HepG2 (cell line): ENCODE measurements around the gene ICAM3. TPM values are rescaled to one million over a fixed set of nuclear protein-coding genes. Genes with fewer than 3 reads are reported as not detected.

Source experiments
- ATAC-seq: fragments of 200-7000 bp; cut with Tn5 transposase; 3 replicates; pipeline ENCODE4 v1.9.1; 2020; ENCODE audit warnings: mild to moderate bottlenecking, moderate library complexity
- BruUV-seq: library from RNA; stranded (reverse); fragments of 400-500 nt; replicated peaks from 2 replicates; lab custom pipeline; 2021; lab: Mats Ljungman, UMichigan
- CTCF ChIA-PET: fragments of 300-600 bp; formaldehyde crosslinking; extraction: SDS; loops from one replicate; lab custom pipeline; 2021; ENCODE audit warnings: low total read pairs, inconsistent platforms, low intra/inter-chr PET ratio; lab: Yijun Ruan, JAX
- POLR2A ChIA-PET: fragments of 350-600 bp; sonication (Branson Sonifier 250); formaldehyde crosslinking; loops from one replicate; lab custom pipeline; 2020; ENCODE audit warnings: antibody characterized with exemption, inconsistent platforms; lab: Yijun Ruan, JAX
- DNase-seq: peaks from one replicate; pipeline ENCODE4 v3.0.0-alpha.2; 2015; ENCODE audit warnings: low spot score
- FAIRE-seq: peaks from 3 replicates; lab custom pipeline; 2011; peaks lifted over from hg19 to GRCh38; lab: Jason Lieb, UNC
- H2AFZ ChIP-seq: one replicate; pipeline ENCODE4 v1.6.1; 2011; ENCODE audit warnings: low read length, inconsistent platforms
- H3K27ac ChIP-seq: fragments of 300-600 bp; 3 replicates; pipeline ENCODE4 v1.8.0; 2011; ENCODE audit warnings: mixed run types, mild to moderate bottlenecking, mixed read lengths, low read length, inconsistent platforms; ENCODE audit not compliant: insufficient read depth; ENCODE audit errors: extremely low read length
- H3K27me3 ChIP-seq, 2 experiments: fragments of 200-600 bp in 1 of 2; 2 replicates in 1 of 2; 3 replicates in 1 of 2; pipeline versions ENCODE4 v1.6.0 to v1.8.0; 2011; ENCODE audit warnings: low read length in 2 of 2, mild to moderate bottlenecking in 2 of 2, moderate library complexity in 2 of 2, inconsistent platforms in 1 of 2; ENCODE audit not compliant: insufficient read depth in 2 of 2, control insufficient read depth in 1 of 2
- H3K36me3 ChIP-seq, 2 experiments: fragments of 200-600 bp in 1 of 2; replicated peaks in 1 of 2; 2 replicates in 1 of 2; 3 replicates in 1 of 2; pipeline versions ENCODE4 v1.5.1 to v1.8.0; 2011; ENCODE audit warnings: low read length in 2 of 2, inconsistent platforms in 1 of 2; ENCODE audit not compliant: insufficient read depth in 2 of 2, control insufficient read depth in 1 of 2
- H3K4me1 ChIP-seq: 2 replicates; pipeline ENCODE4 v1.5.1; 2012; ENCODE audit warnings: low read length, inconsistent platforms; ENCODE audit not compliant: insufficient read depth
- H3K4me2 ChIP-seq: 2 replicates; pipeline ENCODE4 v1.6.0; 2011; ENCODE audit warnings: low read depth, low read length, inconsistent platforms
- H3K4me3 ChIP-seq, 3 experiments: fragments of 200-600 bp in 1 of 3; sonication (generic), shearing (Covaris generic) in 1 of 3; replicated peaks in 1 of 3; 2 replicates each; pipeline ENCODE4 v1.5.1; 2011 to 2016; ENCODE audit warnings: low read length in 3 of 3, inconsistent platforms in 2 of 3, low read depth in 2 of 3, mild to moderate bottlenecking in 2 of 3, control low read depth in 1 of 3, mixed read lengths in 1 of 3; ENCODE audit not compliant: insufficient read depth in 1 of 3
- H3K79me2 ChIP-seq: one replicate; pipeline ENCODE4 v1.6.1; 2011; ENCODE audit warnings: low read length, inconsistent platforms; ENCODE audit not compliant: insufficient read depth
- H3K9ac ChIP-seq: 2 replicates; pipeline ENCODE4 v1.6.0; 2011; ENCODE audit warnings: mild to moderate bottlenecking, low read depth, low read length, inconsistent platforms; ENCODE audit not compliant: insufficient read depth
- H3K9me3 ChIP-seq: 2 replicates; pipeline ENCODE4 v1.5.1; 2012; ENCODE audit warnings: mild to moderate bottlenecking, low read length
- H4K20me1 ChIP-seq: 2 replicates; pipeline ENCODE4 v1.6.0; 2011; ENCODE audit warnings: inconsistent platforms, mild to moderate bottlenecking, low read length, moderate library complexity; ENCODE audit not compliant: insufficient read depth
- CCDC6 ChIP-seq: sonication (generic); formaldehyde crosslinking; IDR thresholded peaks from 2 replicates; pipeline ENCODE4 v1.8.1; 2022; ENCODE audit warnings: mild to moderate bottlenecking, missing genetic modification reagents, moderate library complexity
- EED ChIP-seq: sonication (generic); formaldehyde crosslinking; IDR thresholded peaks from 2 replicates; pipeline ENCODE4 v1.5.0; 2020; ENCODE audit warnings: mild to moderate bottlenecking, missing genetic modification reagents
- GABPA ChIP-seq, 2 experiments: IDR thresholded peaks; 2 replicates each; pipeline ENCODE4 v1.6.1; 2011 to 2016; ENCODE audit warnings: low read depth in 2 of 2, low read length in 1 of 2, missing biosample characterization in 1 of 2, missing genetic modification characterization in 1 of 2
- HNF4G ChIP-seq, 2 experiments: sonication (generic) in 1 of 2; formaldehyde crosslinking in 1 of 2; IDR thresholded peaks; 2 replicates each; pipeline versions ENCODE4 v1.4.0 to v1.6.1; 2011 to 2020; ENCODE audit warnings: borderline replicate concordance in 2 of 2, low read depth in 2 of 2, mild to moderate bottlenecking in 2 of 2, low read length in 1 of 2, missing genetic modification reagents in 1 of 2, moderate library complexity in 1 of 2
- MTA1 ChIP-seq: sonication (generic); formaldehyde crosslinking; IDR thresholded peaks from 2 replicates; pipeline ENCODE4 v1.4.0; 2020; ENCODE audit warnings: missing genetic modification reagents, mild to moderate bottlenecking, borderline replicate concordance
- NFKBIZ ChIP-seq: IDR thresholded peaks from 2 replicates; pipeline ENCODE4 v1.6.1; 2018; ENCODE audit warnings: missing genetic modification reagents, missing compliant biosample characterization
- NR3C1 ChIP-seq: sonication (generic); formaldehyde crosslinking; IDR thresholded peaks from 2 replicates; pipeline ENCODE4 v1.4.0; 2020; ENCODE audit warnings: missing genetic modification reagents
- NRL ChIP-seq: sonication (generic); formaldehyde crosslinking; IDR thresholded peaks from 2 replicates; pipeline ENCODE4 v1.5.0; 2020; ENCODE audit warnings: missing genetic modification reagents, mild to moderate bottlenecking, moderate library complexity, borderline replicate concordance
- RBFOX2 ChIP-seq: fragments of 200-400 bp; formaldehyde crosslinking; IDR thresholded peaks from 2 replicates; pipeline ENCODE4 v1.6.1; 2017; ENCODE audit warnings: low read depth, mild to moderate bottlenecking, low read length
- RFXAP ChIP-seq: sonication (generic); formaldehyde crosslinking; IDR thresholded peaks from 2 replicates; pipeline ENCODE4 v1.4.0; 2020; ENCODE audit warnings: missing genetic modification reagents, borderline replicate concordance
- TFAP4 ChIP-seq: sonication (generic); IDR thresholded peaks from 2 replicates; pipeline ENCODE4 v1.6.1; 2016; ENCODE audit warnings: low read depth, borderline replicate concordance
- TGIF2 ChIP-seq: IDR thresholded peaks from 2 replicates; pipeline ENCODE4 v1.6.1; 2016; ENCODE audit warnings: control low read depth, missing compliant biosample characterization
- ZBTB46 ChIP-seq: sonication (generic); formaldehyde crosslinking; IDR thresholded peaks from 2 replicates; pipeline ENCODE4 v1.4.0; 2020; ENCODE audit warnings: mild to moderate bottlenecking, missing genetic modification reagents, borderline replicate concordance
- ZNF317 ChIP-seq: sonication (generic); formaldehyde crosslinking; IDR thresholded peaks from 2 replicates; pipeline ENCODE4 v1.5.0; 2020; ENCODE audit warnings: mild to moderate bottlenecking, missing genetic modification reagents
- ZNF564 ChIP-seq: sonication (generic); formaldehyde crosslinking; IDR thresholded peaks from 2 replicates; pipeline ENCODE4 v1.8.1; 2023; ENCODE audit warnings: mild to moderate bottlenecking, missing genetic modification reagents
- ZNF781 ChIP-seq: sonication (generic); formaldehyde crosslinking; IDR thresholded peaks from 2 replicates; pipeline ENCODE4 v1.5.1; 2020; ENCODE audit warnings: borderline replicate concordance, mild to moderate bottlenecking, missing genetic modification reagents; ENCODE audit errors: not compliant biosample characterization
- ZZZ3 ChIP-seq: sonication (generic); formaldehyde crosslinking; IDR thresholded peaks from 2 replicates; pipeline ENCODE4 v1.4.0; 2020; ENCODE audit warnings: missing genetic modification reagents, mild to moderate bottlenecking, borderline replicate concordance
- WGBS: methylation state at CpG from one replicate; pipeline ENCODE4 v1.1.6; 2017; ENCODE audit warnings: low lambda C conversion rate; 5-methylcytosine and 5-hydroxymethylcytosine counted together
- in situ Hi-C: cut with HindIII; loops from 2 replicates; pipeline ENCODE4 v1.10.0; 2017; ENCODE audit warnings: low pct_unique_long_range_greater_than_20kb; ENCODE audit not compliant: extremely low pct_ligation_motif_present
- intact Hi-C: fragments of 100-400 bp; cut with micrococcal nuclease; formaldehyde crosslinking; loops from one replicate; pipeline ENCODE4 v1.10.0; 2022; ENCODE audit not compliant: unreplicated experiment
- polyA plus RNA-seq, 8 experiments: library from polyadenylated mRNA; depleted of rRNA in 3 of 8; stranded (reverse) in 7 of 8; unstranded in 1 of 8; fragments of >200 nt; fragmentation: Illumina TruSeq in 4 of 8; extraction: Trizol in 4 of 8; gene quantifications; 2 replicates each; pipeline versions ENCODE4 v1.2.1 to v1.2.3, GENCODE V29; 2011 to 2016; ENCODE audit warnings: low read depth in 4 of 8, missing spikeins in 1 of 8, mixed read lengths in 1 of 8; ENCODE audit not compliant: insufficient read depth in 1 of 8
- total RNA-seq, 5 experiments: library from RNA; depleted of rRNA; stranded (reverse); fragments of >200 nt; fragmentation: Illumina TruSeq; extraction: Trizol; gene quantifications; 2 replicates each; pipeline ENCODE4 v1.2.3, GENCODE V29; 2016; ENCODE audit warnings: low read depth in 1 of 5
- TF ChIP-seq, protein P1 (sequence below): sonication (generic); formaldehyde crosslinking; IDR thresholded peaks from 2 replicates; pipeline ENCODE4 v1.8.1; 2023; ENCODE audit warnings: mild to moderate bottlenecking, missing genetic modification reagents

The ICAM3 gene
- total and polyA plus RNA-seq, 2 of the 13 experiments (the other 11 are each of a cell fraction or from before 2014, with no cell fraction given): 14.1 to 21.0 TPM

GRCh38 chr19:10333758-10334587, 5.5 kb downstream of the ICAM3 start:
- Histone ChIP-seq H3K9me3 (no peaks in the 10 kb centered on the region), H3K27me3 (peaks cover 0 to 3% of the 10 kb centered on the region in 2 experiments; a peak in 1 of 5 replicates), H3K79me2 (peaks cover 37% of the 10 kb centered on the region), H3K4me1 (peaks cover 45% of the 10 kb centered on the region), H3K4me2 (peak overlapping the region; percentile 98), H3K4me3 (peak overlapping the region; percentile 77 to 89 (median 86)), H3K9ac (peak overlapping the region; percentile 81), H3K36me3 (peaks cover 13 to 20% of the 10 kb centered on the region in 2 experiments), H3K27ac (peak overlapping the region; percentile 95), H4K20me1 (peaks cover 12% of the 10 kb centered on the region; the same call in 1 of the 2 replicates), H2AFZ (no peak overlapping the region)
- ATAC-seq (peak; percentile 8), DNase-seq (no peak), FAIRE-seq (no peak)
- POLR2A ChIA-PET: interaction anchor here (0.5 to 6.9 kb wide), 25 partner anchors 9 to 502 kb away, joined by 3 to 79 read pairs (median 4); partner anchors contain the start of genes CDC37, FDX2, ICAM1 and ICAM4
- TSS peak; percentile 81 for BruUV-seq
- in situ Hi-C loops (no loop called here), intact Hi-C loops (loop anchor here (2.0 kb wide), 2 partner anchors 41 to 65 kb away; no protein-coding TSS in a partner anchor)
- 0% methylated on average over 9 of the region's 44 CpGs for WGBS
- CTCF ChIA-PET: interaction anchor here (0.8 kb wide), 1 partner anchor 55 kb away, joined by 3 read pairs; no protein-coding TSS in a partner anchor
- no peak; the same call in 1 of the 2 replicates for TF ChIP-seq CCDC6 (CRISPR knock-in tag)
- 0 out of 2 replicates have a peak, but pooled peaks have one; percentile 5 for TF ChIP-seq TFAP4
- TF ChIP-seq GABPA (IDR thresholded peaks at IDR 0.05; ENCODE audit: low read depth, low read length): no peak
- no peak for TF ChIP-seq GABPA (CRISPR knock-in tag; IDR thresholded peaks at IDR 0.05; ENCODE audit: low read depth)
- TF ChIP-seq MTA1: no peak
- TF ChIP-seq, protein P1, sequence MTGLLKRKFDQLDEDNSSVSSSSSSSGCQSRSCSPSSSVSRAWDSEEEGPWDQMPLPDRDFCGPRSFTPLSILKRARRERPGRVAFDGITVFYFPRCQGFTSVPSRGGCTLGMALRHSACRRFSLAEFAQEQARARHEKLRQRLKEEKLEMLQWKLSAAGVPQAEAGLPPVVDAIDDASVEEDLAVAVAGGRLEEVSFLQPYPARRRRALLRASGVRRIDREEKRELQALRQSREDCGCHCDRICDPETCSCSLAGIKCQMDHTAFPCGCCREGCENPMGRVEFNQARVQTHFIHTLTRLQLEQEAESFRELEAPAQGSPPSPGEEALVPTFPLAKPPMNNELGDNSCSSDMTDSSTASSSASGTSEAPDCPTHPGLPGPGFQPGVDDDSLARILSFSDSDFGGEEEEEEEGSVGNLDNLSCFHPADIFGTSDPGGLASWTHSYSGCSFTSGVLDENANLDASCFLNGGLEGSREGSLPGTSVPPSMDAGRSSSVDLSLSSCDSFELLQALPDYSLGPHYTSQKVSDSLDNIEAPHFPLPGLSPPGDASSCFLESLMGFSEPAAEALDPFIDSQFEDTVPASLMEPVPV (CRISPR knock-in tag): no peak
- 0 out of 2 replicates have a peak, but pooled peaks have one; percentile 4 for TF ChIP-seq NRL
- no peak for TF ChIP-seq ZBTB46 (CRISPR knock-in tag)
- no peak for TF ChIP-seq NFKBIZ (CRISPR knock-in tag)
- peak; percentile 45; the same call in 1 of the 2 replicates for TF ChIP-seq ZNF317 (CRISPR knock-in tag)
- TF ChIP-seq EED (CRISPR knock-in tag): no peak
- no peak for TF ChIP-seq ZZZ3 (CRISPR knock-in tag)
- no peak for TF ChIP-seq RBFOX2
- no peak for TF ChIP-seq NR3C1 (CRISPR knock-in tag)
- no peak for TF ChIP-seq ZNF781 (CRISPR knock-in tag)
- TF ChIP-seq HNF4G (IDR thresholded peaks at IDR 0.05; ENCODE audit: borderline replicate concordance, low read depth, low read length): peak; percentile 38; the same call in 1 of the 2 replicates
- TF ChIP-seq HNF4G (CRISPR knock-in tag; IDR thresholded peaks at IDR 0.05; ENCODE audit: borderline replicate concordance, low read depth): no peak; the same call in 1 of the 2 replicates
- no peak; the same call in 1 of the 2 replicates for TF ChIP-seq TGIF2 (CRISPR knock-in tag)
- TF ChIP-seq RFXAP (CRISPR knock-in tag): 0 out of 2 replicates have a peak, but pooled peaks have one; percentile 11
- TF ChIP-seq ZNF564 (CRISPR knock-in tag): no peak
